22Rv1 (cell line): ENCODE results near the gene FOXRED1.

Experiments used
- H3K27ac ChIP-seq: fragments of 450-650 bp; 2 replicates; pipeline ENCODE4 v1.5.1; 2017
- ZFX ChIP-seq: fragments of 450-650 bp; IDR thresholded peaks from 2 replicates; pipeline ENCODE4 v1.6.1; 2017; ENCODE audit warnings: antibody characterized with exemption, borderline replicate concordance
- TF ChIP-seq, protein P1 (sequence below): fragments of 450-650 bp; IDR thresholded peaks from 2 replicates; pipeline ENCODE4 v1.5.1; 2017; ENCODE audit warnings: mild to moderate bottlenecking

Gene FOXRED1

DNA sequence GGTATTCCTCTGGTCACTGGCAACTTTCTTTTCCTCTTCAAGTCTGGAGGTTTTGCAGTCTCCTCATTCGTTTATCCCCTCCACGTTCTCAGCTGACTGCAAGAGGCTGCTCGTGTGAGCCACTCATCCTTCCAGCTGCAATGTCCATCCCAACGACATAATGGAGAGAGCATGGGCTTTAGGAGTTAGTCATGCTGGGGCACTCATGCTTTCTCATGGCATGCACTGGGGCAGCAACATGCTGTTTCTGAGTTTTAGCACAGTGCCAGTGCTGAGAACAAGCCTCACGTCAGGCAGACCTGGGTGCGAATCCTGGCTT, 42.0 kb downstream of the FOXRED1 start:
- no peak overlapping the region; the same call in 1 of the 2 replicates for H3K27ac ChIP-seq

DNA sequence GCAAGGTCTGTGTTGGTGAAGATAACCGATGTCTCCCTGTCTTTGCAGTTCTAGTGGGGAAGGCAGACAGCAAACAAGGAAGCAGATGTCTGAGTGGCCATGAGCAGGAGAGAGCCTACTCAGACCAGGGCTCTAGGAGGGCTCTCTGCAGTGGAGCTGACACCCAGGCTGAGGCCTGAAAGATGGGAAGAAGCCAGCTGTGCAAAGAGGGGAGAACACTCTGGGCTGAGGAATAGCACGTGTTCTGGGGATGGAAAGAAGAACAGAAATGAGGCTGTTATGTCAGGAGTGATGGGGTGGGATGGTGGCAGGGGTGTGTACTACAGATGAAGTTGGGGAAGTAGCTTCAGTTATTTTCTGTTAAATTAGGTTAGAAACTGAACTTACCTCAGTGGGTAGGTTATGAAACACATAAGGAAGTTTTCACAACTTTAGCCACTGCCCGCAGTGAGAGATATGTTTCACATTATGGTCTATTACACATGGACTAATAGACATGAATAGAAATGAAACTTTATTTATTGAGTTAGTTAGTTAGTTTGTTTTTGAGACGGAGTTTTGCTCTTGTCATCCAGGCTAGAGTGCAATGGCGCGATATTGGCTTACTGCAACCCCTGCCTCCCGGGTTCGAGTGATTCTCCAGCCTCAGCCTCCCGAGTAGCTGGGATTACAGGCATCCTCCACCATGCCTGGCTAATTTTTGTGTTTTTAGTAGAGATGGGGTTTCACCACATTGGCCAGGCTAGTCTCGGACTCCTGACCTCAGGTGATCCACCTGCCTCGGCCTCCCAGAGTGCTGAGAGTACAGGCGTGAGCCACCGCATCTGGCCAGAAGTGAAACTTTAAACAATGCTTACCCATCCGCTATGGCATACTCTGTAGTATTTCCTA, 42.7 kb downstream of the FOXRED1 start:
- H3K27ac ChIP-seq: no peak overlapping the region
- no peak for TF ChIP-seq ZFX

More for the DNA sequence above, 42.0 kb downstream of the FOXRED1 start:
- TF ChIP-seq, protein P1, sequence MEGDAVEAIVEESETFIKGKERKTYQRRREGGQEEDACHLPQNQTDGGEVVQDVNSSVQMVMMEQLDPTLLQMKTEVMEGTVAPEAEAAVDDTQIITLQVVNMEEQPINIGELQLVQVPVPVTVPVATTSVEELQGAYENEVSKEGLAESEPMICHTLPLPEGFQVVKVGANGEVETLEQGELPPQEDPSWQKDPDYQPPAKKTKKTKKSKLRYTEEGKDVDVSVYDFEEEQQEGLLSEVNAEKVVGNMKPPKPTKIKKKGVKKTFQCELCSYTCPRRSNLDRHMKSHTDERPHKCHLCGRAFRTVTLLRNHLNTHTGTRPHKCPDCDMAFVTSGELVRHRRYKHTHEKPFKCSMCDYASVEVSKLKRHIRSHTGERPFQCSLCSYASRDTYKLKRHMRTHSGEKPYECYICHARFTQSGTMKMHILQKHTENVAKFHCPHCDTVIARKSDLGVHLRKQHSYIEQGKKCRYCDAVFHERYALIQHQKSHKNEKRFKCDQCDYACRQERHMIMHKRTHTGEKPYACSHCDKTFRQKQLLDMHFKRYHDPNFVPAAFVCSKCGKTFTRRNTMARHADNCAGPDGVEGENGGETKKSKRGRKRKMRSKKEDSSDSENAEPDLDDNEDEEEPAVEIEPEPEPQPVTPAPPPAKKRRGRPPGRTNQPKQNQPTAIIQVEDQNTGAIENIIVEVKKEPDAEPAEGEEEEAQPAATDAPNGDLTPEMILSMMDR: no peak
- no peak for TF ChIP-seq ZFX

DNA sequence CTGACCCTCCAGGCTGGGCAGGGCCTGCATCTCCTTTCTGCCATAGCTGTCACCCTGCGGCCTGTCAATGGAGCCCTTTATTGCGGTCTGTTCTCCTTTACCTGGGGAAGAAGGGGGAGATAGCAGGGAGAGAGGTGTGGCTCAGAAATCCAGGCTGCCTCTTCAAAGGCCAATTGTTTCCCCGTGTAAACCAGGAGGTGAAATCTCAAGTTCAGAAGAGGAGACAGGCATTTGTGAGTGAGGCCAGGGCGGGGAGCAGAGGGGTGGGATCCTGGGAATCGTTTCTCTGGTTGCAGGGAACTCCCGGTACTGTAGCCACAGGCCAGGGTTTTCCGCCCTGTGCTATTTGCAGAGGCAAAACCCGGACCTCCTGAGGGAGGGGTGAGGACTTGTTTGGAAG, 44.0 kb downstream of the FOXRED1 start:
- no peak overlapping the region for H3K27ac ChIP-seq
- TF ChIP-seq, protein P1: no peak
- TF ChIP-seq ZFX: no peak

DNA sequence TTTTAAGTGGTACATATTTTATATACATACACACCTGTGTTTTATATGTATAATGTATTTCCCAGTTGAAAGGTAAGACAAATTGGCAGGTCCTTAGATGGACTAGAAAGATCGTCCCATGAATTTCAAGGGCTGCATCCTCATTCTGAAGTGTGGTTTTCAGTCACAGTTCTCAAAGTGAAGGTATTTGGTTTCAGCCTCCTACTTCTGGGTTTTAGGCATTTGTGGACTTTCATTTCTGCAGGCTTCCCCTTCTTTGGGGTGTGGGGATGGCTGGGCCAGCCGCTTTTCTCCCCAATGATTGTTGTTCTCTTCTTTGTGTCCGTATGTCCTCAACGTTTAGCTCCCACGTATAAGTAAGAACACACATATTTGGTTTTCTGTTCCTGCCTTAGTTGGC, 44.9 kb downstream of the FOXRED1 start:
- no peak overlapping the region for H3K27ac ChIP-seq
- no peak for TF ChIP-seq ZFX
- TF ChIP-seq, protein P1: no peak

DNA sequence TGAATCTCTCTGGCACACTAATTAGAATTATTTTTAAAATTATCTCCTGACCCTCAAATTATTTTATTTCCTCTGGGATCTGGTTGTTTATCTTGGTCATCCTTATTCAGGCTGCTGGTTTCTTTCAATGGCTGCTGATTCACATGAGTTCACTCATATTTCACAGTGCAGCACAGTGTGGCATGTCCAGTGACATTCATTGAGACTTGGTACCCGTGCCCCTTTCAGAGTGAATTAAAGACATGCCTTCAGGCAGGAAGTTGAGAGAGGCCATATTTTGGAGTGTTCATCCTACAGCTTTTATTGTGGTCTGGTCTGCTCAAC, 48.4 kb downstream of the FOXRED1 start:
- H3K27ac ChIP-seq: no peak overlapping the region
- TF ChIP-seq, protein P1: no peak

DNA sequence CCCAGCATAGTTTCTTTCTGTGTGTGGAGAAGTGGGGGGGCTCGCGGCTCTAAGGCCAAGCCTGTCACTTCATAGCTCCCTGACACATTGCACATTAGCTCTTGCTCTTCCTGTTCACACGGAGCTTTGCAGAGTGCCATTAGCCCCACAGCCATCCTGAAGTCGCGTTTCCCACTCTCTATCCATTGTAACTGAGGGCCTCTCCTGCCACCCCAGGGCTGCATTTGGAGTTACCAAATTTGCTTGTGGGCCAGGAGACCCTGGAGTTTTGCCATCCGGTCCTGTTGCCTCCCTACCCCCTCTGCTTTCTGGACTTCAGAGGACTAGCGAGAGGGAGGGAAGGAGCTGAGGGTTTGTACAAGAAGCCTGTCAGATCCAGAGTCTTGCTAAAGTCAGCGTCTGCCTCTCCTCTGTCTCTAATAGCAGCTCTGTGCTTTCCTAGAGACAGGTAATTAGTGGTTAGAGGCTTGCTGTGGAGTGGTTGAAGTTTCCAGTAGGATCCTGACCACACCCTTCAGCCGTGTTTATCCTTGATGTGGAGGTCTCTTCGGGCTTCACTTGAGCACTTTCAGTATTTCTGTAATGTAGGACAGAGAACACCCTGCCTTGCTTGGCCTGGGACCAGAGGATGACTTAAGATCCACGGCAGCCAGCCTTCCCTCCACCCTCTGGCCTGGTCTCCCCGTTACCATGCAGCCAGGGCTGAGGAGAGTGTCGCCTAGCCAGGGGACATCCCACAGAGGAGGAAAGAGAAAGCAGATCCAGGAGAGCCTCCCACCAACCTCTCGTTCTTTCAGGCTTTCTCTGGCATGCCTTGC, 49.0 kb downstream of the FOXRED1 start:
- no peak overlapping the region for H3K27ac ChIP-seq

DNA sequence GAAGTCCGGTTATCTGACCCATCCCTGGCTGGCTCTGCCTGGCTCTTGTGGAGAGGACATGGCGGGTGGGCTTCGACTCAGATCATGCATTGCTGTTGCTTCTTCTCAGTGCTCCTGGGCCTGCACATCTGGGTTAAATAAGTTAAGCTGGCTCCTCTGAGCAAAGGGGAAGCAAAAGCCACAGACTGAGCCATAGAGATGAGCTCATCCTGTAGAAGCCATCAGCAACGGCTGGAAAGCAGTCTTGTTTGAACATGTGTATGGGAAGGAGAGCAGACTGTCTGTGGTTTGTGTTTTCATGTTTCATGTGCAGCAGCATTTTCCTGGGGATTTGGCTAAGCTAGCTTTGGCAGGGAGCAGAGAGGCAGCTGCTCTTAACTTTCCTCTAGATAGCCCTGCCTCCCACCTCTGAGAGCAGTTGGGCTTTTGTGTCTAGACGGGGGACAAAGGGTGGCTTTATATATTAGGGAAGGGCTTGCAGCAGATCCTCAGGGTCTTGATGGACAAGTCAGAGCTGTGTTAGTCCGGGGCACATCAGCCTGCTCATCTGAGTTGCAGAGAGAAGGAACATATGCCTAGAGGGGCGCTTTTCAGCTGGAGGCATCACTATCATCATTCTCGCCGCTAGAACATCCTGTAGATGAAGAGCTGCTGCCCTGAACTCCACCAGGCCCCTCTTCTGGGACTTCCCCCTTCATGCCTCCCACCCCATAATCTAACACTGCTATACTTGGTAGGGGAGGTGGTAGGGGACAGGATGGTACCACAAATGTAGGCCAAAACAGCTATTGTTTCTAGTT, 49.8 kb downstream of the FOXRED1 start:
- H3K27ac ChIP-seq: no peak overlapping the region
- no peak for TF ChIP-seq ZFX
- TF ChIP-seq, protein P1: no peak

More for the DNA sequence above, 49.0 kb downstream of the FOXRED1 start:
- TF ChIP-seq ZFX: no peak
- TF ChIP-seq, protein P1: no peak
